HG03565 (cell line): ENCODE measurements around the gene PROS1.
"Not testable (repeated sequence)": the region's sequence is repeated elsewhere in the genome, so short reads cannot be mapped to it uniquely, and the experiment has no call there.

Source experiments
- ATAC-seq: cut with Tn5 transposase; IDR thresholded peaks from one replicate; pipeline ENCODE4 v1.9.1; 2021; ENCODE audit warnings: mild to moderate bottlenecking, moderate library complexity; ENCODE audit not compliant: unreplicated experiment

Gene PROS1

DNA sequence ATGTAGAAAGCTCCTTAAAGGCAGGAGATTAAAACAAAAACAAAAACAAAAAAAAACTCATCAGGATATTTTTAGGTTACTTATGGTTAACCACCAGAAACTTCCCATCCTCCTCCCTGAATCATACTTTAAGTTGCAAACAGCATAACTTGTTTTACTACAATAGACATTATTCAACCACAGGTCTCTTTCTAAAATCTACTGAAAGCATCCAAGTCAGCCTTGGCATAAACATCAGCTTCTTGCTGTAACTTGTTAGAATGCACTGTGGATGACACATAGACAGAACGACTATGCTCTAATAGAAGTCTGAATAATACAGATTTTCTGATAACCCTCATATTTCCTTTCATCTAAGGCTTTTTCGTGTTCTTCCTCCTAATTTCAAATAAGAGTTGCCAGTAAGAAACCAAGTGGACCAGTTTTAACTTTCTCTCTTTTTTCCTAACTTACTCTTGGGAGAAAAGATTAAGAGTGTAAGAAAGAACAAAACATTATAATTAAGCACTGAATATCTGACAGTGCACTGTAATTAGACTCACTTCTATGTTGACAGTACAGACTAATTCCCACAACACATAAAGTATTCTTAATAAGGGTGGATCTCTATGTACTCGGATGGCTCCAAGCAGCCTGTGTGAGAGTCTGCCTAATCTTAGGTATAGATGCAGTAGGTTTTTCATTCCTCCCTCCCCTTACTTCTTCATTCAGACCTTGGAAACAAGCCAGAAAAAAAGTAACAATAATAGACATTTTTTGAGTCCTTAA lies 95.3 kb downstream of the PROS1 start:
- peak; percentile 51 for ATAC-seq

DNA sequence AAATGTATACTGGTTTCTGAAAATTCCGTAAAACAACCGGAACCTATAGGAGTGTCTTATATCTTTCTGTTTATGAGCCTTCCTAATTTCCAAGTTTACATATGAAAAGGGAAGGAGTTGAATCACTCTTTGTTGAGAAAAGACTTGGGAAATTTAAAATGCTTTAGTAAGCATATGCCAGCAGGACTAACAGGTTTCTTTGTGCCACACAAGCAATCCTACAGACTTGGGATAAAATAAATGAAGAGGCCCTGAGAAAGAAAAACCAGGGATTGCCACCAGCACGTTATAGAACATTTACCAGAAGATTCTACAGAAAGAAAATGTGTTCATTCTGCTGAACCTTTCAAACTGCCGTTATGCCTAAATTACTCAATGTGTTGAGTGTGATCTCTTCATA lies 96.3 kb downstream of the PROS1 start:
- not testable (repeated sequence) for ATAC-seq

DNA sequence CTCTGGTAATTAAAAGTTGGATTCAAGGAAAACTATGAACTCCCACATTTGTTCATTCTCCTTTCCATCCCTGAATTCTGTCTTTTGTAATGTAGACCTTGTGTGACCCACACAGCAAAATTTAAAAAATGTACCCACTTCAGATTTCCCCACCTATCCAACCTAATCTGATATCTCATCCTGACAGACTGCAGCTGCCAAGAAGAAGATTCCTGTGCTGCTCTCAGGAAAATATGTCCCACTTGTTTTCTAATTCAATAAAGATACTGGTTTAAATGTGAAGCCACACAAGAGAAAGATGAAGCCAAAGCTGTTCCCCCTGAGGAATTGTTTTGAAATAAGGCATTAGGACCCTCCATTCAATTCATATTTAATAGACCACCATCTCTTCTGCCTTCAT lies 100.3 kb downstream of the PROS1 start:
- ATAC-seq = not testable (repeated sequence)

DNA sequence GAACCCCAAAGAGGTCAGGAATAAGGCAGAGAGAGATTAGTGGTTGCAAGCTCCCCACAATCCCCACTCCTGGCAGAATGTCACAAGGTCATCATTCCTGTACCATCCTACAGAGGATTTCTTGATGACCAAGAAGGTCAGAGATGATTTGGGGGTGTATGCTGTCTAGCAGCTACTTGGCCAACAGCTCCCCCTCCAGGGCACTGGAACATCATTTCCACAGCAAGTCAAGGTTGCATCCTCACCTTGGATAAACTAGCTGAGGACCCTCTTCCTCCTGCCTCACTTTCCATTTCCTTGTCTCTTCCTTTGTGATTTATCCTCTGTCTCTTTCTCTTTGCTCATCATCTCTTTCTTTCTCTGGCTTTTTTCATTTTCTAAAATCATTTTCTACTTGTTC lies 106.3 kb downstream of the PROS1 start:
- no peak for ATAC-seq

DNA sequence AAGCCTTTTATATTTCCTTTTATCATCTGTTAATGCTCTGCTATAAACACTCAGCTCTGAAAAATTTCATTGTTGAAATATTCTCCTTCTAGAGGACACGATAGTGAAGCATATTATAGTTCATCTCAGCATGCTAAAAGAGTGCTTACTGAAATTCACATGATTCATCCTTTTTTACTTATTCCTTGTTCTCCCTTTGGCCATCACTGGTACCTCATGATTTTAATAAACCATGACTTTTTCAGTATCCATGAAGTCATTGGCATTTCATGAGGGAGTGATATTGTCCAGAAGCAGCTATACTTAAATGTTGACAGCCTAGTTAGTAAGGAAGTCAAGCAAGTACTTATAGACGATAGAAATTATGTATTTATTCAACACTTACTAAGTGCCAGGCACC lies 112.7 kb downstream of the PROS1 start:
- no peak for ATAC-seq

DNA sequence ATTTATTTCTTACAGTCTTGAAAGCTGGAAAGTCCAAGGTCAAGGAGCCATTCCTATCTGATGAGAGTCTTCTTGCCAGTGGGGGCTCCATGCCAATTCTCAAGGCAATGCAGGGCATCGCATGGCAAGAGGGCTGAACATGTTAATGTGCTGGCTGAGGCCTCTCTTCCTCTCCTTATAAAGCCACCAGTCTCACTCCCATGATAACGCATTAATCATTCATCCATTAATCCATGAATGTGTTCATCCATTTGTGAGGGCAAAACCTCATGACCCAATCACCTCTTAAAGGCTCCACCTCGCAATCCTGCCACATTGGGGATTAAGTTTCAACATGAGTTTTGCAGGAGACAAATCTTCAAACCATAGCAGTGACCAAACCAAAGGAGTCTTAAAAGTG lies 118.3 kb downstream of the PROS1 start:
- ATAC-seq = no peak

GRCh38 chr3:93852228-93852627 lies 121.5 kb downstream of the PROS1 start:
- not testable (repeated sequence) for ATAC-seq

- no peak for ATAC-seq
Observed at GRCh38 chr3:93843981-93844380, 129.7 kb downstream of the PROS1 start.

DNA sequence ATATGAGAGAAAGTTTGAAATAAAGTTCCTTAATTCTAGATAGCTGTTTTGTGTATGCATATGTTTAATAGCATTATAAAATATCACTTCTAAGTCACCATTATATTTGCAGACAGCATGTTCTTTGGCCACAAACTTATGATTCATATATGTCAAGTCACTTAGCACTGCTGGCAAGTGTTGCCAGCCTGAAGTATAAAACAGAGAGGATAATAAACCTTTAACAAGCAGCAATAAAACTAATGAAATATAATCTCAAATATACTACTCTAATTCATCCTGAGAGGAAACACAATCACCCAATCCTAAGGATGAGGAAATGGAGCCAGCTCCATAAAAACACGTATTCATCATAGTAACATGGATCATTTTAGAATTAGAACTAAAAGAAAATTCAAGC lies 134.5 kb downstream of the PROS1 start:
- ATAC-seq = not testable (repeated sequence)
